K562 (cell line): ENCODE data around the gene CELA3B. TPM values are rescaled to one million over a fixed set of nuclear protein-coding genes. Genes with fewer than 3 reads are reported as not detected.

Experiments used
- CBX8 ChIP-seq: fragments of 200-600 bp; sonication (generic); IDR thresholded peaks from 2 replicates; pipeline ENCODE4 v1.6.1; 2012; ENCODE audit warnings: borderline replicate concordance, mixed run types, low read depth, mild to moderate bottlenecking, moderate library complexity, mixed read lengths, low read length, control low read depth, inconsistent platforms; ENCODE audit not compliant: poor library complexity, severe bottlenecking; ENCODE audit errors: extremely low read depth
- CCNT2 ChIP-seq: IDR thresholded peaks from 2 replicates; pipeline ENCODE4 v1.6.1; 2011; ENCODE audit warnings: borderline replicate concordance, low read depth, mild to moderate bottlenecking, moderate library complexity, mixed read lengths, low read length; ENCODE audit not compliant: insufficient read length; ENCODE audit errors: extremely low read depth
- CTCFL ChIP-seq: IDR thresholded peaks from 2 replicates; pipeline ENCODE4 v1.6.1; 2011; ENCODE audit warnings: borderline replicate concordance, low read depth, mild to moderate bottlenecking, moderate library complexity, low read length; ENCODE audit not compliant: insufficient read depth, poor library complexity, severe bottlenecking
- ETS2 ChIP-seq: IDR thresholded peaks from 2 replicates; pipeline ENCODE4 v1.6.1; 2016; ENCODE audit warnings: borderline replicate concordance, missing genetic modification characterization, mild to moderate bottlenecking, moderate library complexity, missing compliant biosample characterization; ENCODE audit not compliant: poor library complexity, severe bottlenecking
- FOXA1 ChIP-seq: fragments of 450-650 bp; IDR thresholded peaks from 2 replicates; pipeline ENCODE4 v1.6.1; 2016; ENCODE audit warnings: mild to moderate bottlenecking, borderline replicate concordance
- GABPB1 ChIP-seq: sonication (generic); formaldehyde crosslinking; IDR thresholded peaks from 2 replicates; pipeline ENCODE4 v1.8.0; 2022; ENCODE audit warnings: mild to moderate bottlenecking, missing genetic modification reagents
- HNRNPK ChIP-seq: fragments of 200-400 bp; formaldehyde crosslinking; IDR thresholded peaks from one replicate; pipeline ENCODE4 v1.6.1; 2018; ENCODE audit warnings: mild to moderate bottlenecking, low read depth, low read length; ENCODE audit not compliant: poor library complexity, severe bottlenecking
- MCM2 ChIP-seq: fragments of 450-650 bp; IDR thresholded peaks from 2 replicates; pipeline ENCODE4 v1.6.1; 2017; ENCODE audit warnings: low read depth, mild to moderate bottlenecking
- MEIS2 ChIP-seq: fragments of 450-650 bp; IDR thresholded peaks from 2 replicates; pipeline ENCODE4 v1.6.1; 2014; ENCODE audit warnings: mild to moderate bottlenecking; ENCODE audit not compliant: partially characterized antibody
- MYC ChIP-seq, 2 experiments: fragments of 250-450 bp in 1 of 2; sonication (Bioruptor Pico) in 1 of 2; IDR thresholded peaks; 2 replicates each; pipeline versions ENCODE4 v1.5.1 to v1.6.1; 2012 to 2021; ENCODE audit warnings: low read depth in 2 of 2, borderline replicate concordance in 1 of 2, improper control_type of control experiment in 1 of 2, low read length in 1 of 2, mild to moderate bottlenecking in 1 of 2, moderate library complexity in 1 of 2
- PTTG1 ChIP-seq: fragments of 450-650 bp; IDR thresholded peaks from 2 replicates; pipeline ENCODE4 v1.6.1; 2016; ENCODE audit warnings: low read depth, mild to moderate bottlenecking, missing genetic modification characterization, missing compliant biosample characterization
- PYGO2 ChIP-seq: fragments of 450-650 bp; IDR thresholded peaks from 2 replicates; pipeline ENCODE4 v1.6.1; 2016; ENCODE audit warnings: mild to moderate bottlenecking, missing genetic modification characterization, moderate library complexity, missing compliant biosample characterization
- RNF219 ChIP-seq: fragments of 250-450 bp; sonication (Bioruptor Pico); IDR thresholded peaks from 2 replicates; pipeline ENCODE4 v1.5.0; 2022; ENCODE audit warnings: mild to moderate bottlenecking
- ZBTB43 ChIP-seq: sonication (generic); formaldehyde crosslinking; IDR thresholded peaks from 2 replicates; pipeline ENCODE4 v1.8.0; 2023; ENCODE audit warnings: mild to moderate bottlenecking, missing genetic modification reagents
- ZNF140 ChIP-seq: fragments of 250-450 bp; sonication (Bioruptor Pico); IDR thresholded peaks from 2 replicates; pipeline ENCODE4 v1.8.0; 2021; ENCODE audit warnings: moderate library complexity, mild to moderate bottlenecking, inconsistent platforms
- ZNF143 ChIP-seq: sonication (generic); formaldehyde crosslinking; IDR thresholded peaks from 2 replicates; pipeline ENCODE4 v1.9.0; 2022; ENCODE audit warnings: mild to moderate bottlenecking, missing genetic modification reagents
- ZNF507 ChIP-seq: conservative IDR thresholded peaks from 2 replicates; pipeline ENCODE4 v1.6.1; 2017; ENCODE audit warnings: missing genetic modification characterization, missing compliant biosample characterization
- polyA plus RNA-seq, 8 experiments: library from polyadenylated mRNA; depleted of rRNA in 4 of 8; stranded (reverse) in 5 of 8; unstranded in 3 of 8; fragments of >200 nt; fragmentation: Nextera tagmentation in 2 of 8; fragmentation: Illumina TruSeq in 1 of 8; extraction: Ambion mirVana in 2 of 8; extraction: Trizol in 1 of 8; gene quantifications; 2 replicates each; pipeline versions ENCODE4 v1.2.1 to v1.2.3, GENCODE V29; 2011 to 2014; ENCODE audit warnings: inconsistent platforms in 1 of 8, missing spikeins in 1 of 8
- total RNA-seq, 7 experiments: library from RNA; depleted of rRNA in 6 of 7; stranded (reverse); fragments of >200 nt in 6 of 7; fragmentation: Illumina TruSeq in 2 of 7; extraction: Trizol in 2 of 7; gene quantifications; 2 replicates each; pipeline versions ENCODE4 v1.2.1 to v1.2.3, GENCODE V29; 2011 to 2021; ENCODE audit warnings: low replicate concordance in 1 of 7
- TF ChIP-seq, protein P1 (sequence below): IDR thresholded peaks from 3 replicates; pipeline ENCODE4 v1.6.1; 2011; ENCODE audit warnings: borderline replicate concordance, mild to moderate bottlenecking; ENCODE audit not compliant: insufficient read length, insufficient read depth

The CELA3B gene
- total and polyA plus RNA-seq, 9 of the 15 experiments (the other 6 are each of a cell fraction or from before 2014, with no cell fraction given): 3.1 TPM; not detected in 8

- no peak for TF ChIP-seq PTTG1
- TF ChIP-seq CTCFL: no peak
- no peak for TF ChIP-seq MCM2
- peak; percentile 89 for TF ChIP-seq MYC (IDR thresholded peaks at IDR 0.05; ENCODE audit: low read depth, low read length)
- peak; percentile 69; the same call in 1 of the 2 replicates for TF ChIP-seq MYC (CRISPR knock-in tag; IDR thresholded peaks at IDR 0.05; ENCODE audit: borderline replicate concordance, low read depth)
- no peak for TF ChIP-seq CBX8
- no peak for TF ChIP-seq ZNF140 (CRISPR knock-in tag)
- TF ChIP-seq, protein P1, sequence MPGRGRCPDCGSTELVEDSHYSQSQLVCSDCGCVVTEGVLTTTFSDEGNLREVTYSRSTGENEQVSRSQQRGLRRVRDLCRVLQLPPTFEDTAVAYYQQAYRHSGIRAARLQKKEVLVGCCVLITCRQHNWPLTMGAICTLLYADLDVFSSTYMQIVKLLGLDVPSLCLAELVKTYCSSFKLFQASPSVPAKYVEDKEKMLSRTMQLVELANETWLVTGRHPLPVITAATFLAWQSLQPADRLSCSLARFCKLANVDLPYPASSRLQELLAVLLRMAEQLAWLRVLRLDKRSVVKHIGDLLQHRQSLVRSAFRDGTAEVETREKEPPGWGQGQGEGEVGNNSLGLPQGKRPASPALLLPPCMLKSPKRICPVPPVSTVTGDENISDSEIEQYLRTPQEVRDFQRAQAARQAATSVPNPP: no peak
- no peak for TF ChIP-seq HNRNPK
- TF ChIP-seq ZNF507 (tag): no peak
- no peak for TF ChIP-seq RNF219 (CRISPR knock-in tag)
- no peak for TF ChIP-seq ZNF143 (CRISPR knock-in tag)
- TF ChIP-seq GABPB1 (CRISPR knock-in tag): peak; percentile 93
- peak; percentile 85 for TF ChIP-seq ZBTB43 (CRISPR knock-in tag)
- no peak for TF ChIP-seq ETS2 (tag)
- peak; percentile 76 for TF ChIP-seq MEIS2
- 0 out of 2 replicates have a peak, but pooled peaks have one; percentile 43 for TF ChIP-seq PYGO2
- peak; percentile 74 for TF ChIP-seq CCNT2
- TF ChIP-seq FOXA1: no peak
Observed at GRCh38 chr1:22025368-22026155, 48.7 kb downstream of the CELA3B start (continued).
